ENCODE measurements around the gene PCDHA1. TPM values are rescaled to one million over a fixed set of nuclear protein-coding genes. Genes with fewer than 3 reads are reported as not detected.

The PCDHA1 gene
- total RNA-seq, 2 experiments from 2014 or later, result not detected

- POLR2A ChIA-PET, result no interaction called here
- Mint-ChIP-seq H3K27me3 (peaks cover 5% of the 10 kb centered on the region), H3K9me3 (ENCODE audit: low read depth) (peaks cover under 1% of the 10 kb centered on the region), H3K36me3 (ENCODE audit: low read depth) (no peaks in the 10 kb centered on the region), H3K27ac (no peak overlapping the region), H3K4me3 (no peak overlapping the region), H3K4me1 (no peaks in the 10 kb centered on the region)
- no peak for DNase-seq
- no peak for ATAC-seq
- intact Hi-C loops (cut with DNase I, micrococcal nuclease), result no loop called here
- CTCF ChIA-PET, result no interaction called here
Measured at GRCh38 chr5:140951636-140952035, 165.7 kb downstream of the PCDHA1 start.

GRCh38 chr5:140953234-140953633 lies 167.3 kb downstream of the PCDHA1 start:
- CTCF ChIA-PET, result no interaction called here
- Mint-ChIP-seq H3K27ac (no peak overlapping the region), H3K4me3 (no peak overlapping the region), H3K36me3 (ENCODE audit: low read depth) (no peaks in the 10 kb centered on the region), H3K4me1 (no peaks in the 10 kb centered on the region), H3K9me3 (ENCODE audit: low read depth) (no peaks in the 10 kb centered on the region), H3K27me3 (peaks cover 5% of the 10 kb centered on the region)
- POLR2A ChIA-PET, result no interaction called here
- intact Hi-C loops (cut with DNase I, micrococcal nuclease), result no loop called here
- no peak for ATAC-seq
- no peak for DNase-seq

DNA sequence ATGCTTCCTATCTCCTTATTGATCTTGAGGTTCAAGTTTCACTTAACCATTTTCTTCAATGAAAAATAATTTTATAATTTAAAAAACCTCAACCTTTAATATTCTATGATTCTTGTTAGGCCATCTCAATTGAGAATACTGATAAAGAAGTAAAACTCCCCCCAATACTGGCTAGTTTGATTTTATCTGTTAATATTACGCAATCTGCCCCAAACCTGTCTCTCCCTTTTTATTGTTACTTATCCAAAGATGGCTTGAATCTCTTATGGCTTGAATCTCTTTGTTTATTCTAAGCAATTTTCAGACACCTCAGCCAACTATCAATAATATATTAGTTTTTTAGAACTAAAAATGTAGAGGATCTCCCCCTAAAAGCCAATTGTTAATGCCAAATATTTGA lies 176.2 kb downstream of the PCDHA1 start:
- POLR2A ChIA-PET, result no interaction called here
- intact Hi-C loops (cut with DNase I, micrococcal nuclease), result no loop called here
- no peaks in the 10 kb centered on the region for H3K4me1 Mint-ChIP-seq
- DNase-seq (no peak), ATAC-seq (no peak)
- no peaks in the 10 kb centered on the region for H3K36me3 Mint-ChIP-seq (ENCODE audit: low read depth)
- CTCF ChIA-PET, result no interaction called here
- no peak overlapping the region for H3K27ac Mint-ChIP-seq
- H3K4me3 Mint-ChIP-seq, result no peak overlapping the region
- H3K27me3 Mint-ChIP-seq, result peaks cover 29% of the 10 kb centered on the region
- no peaks in the 10 kb centered on the region for H3K9me3 Mint-ChIP-seq (ENCODE audit: low read depth)

DNA sequence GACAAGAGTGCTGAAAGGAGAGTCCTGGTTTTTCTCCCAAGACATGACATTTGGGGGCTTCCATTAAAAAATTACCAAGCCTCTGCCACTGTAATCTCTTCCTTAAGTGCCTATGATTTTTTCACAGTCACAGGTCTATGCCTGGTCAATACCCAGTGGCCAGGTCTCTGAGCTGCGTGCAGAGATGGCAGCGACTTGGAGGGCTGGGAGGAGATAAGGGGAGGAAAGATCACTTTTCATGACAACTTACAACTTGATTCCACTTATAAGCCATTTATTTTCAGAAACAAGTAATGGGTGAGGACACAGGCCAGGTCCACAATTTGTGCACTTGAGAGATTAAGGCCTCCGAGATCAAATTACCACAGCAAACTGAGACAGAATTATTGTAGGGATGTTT lies 178.4 kb downstream of the PCDHA1 start:
- Mint-ChIP-seq H3K27me3 (peaks cover 38% of the 10 kb centered on the region), H3K9me3 (ENCODE audit: low read depth) (no peaks in the 10 kb centered on the region), H3K27ac (no peak overlapping the region), H3K36me3 (ENCODE audit: low read depth) (no peaks in the 10 kb centered on the region), H3K4me1 (no peaks in the 10 kb centered on the region), H3K4me3 (no peak overlapping the region)
- no peak for ATAC-seq
- intact Hi-C loops (cut with DNase I, micrococcal nuclease), result no loop called here
- no peak for DNase-seq
- ChIA-PET POLR2A (no interaction called here), CTCF (interaction anchor here (1.2 kb wide), 1 partner anchor 175 kb away, joined by 3 read pairs; no protein-coding TSS in a partner anchor)

DNA sequence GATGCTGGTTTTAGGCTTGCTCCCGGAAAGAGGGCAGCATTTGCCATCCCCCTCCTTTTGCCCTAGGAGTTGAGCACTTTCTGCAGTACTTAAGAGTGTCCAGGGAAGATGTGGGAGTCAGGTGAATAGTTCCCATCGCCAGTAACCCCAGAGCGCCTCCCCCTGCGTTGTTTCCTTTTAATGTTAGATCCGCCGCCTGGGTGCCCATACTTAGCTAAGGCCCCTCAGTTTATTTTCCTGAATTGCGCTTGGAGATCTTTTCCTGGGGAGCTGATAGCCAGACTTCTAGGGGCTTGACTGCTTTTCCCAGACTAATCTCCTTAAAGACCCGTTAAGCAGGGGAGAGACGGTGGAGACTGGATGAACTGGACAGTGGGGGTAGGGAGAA lies 180.0 kb downstream of the PCDHA1 start:
- POLR2A ChIA-PET, result no interaction called here
- no peaks in the 10 kb centered on the region for H3K4me1 Mint-ChIP-seq
- no peak overlapping the region for H3K27ac Mint-ChIP-seq
- H3K9me3 Mint-ChIP-seq (ENCODE audit: low read depth), result no peaks in the 10 kb centered on the region
- H3K36me3 Mint-ChIP-seq (ENCODE audit: low read depth), result no peaks in the 10 kb centered on the region
- CTCF ChIA-PET, result no interaction called here
- ATAC-seq, result no peak
- intact Hi-C loops (cut with DNase I, micrococcal nuclease), result no loop called here
- peaks cover 38% of the 10 kb centered on the region for H3K27me3 Mint-ChIP-seq
- peak overlapping the region; percentile 10 for H3K4me3 Mint-ChIP-seq
- DNase-seq, result no peak

DNA sequence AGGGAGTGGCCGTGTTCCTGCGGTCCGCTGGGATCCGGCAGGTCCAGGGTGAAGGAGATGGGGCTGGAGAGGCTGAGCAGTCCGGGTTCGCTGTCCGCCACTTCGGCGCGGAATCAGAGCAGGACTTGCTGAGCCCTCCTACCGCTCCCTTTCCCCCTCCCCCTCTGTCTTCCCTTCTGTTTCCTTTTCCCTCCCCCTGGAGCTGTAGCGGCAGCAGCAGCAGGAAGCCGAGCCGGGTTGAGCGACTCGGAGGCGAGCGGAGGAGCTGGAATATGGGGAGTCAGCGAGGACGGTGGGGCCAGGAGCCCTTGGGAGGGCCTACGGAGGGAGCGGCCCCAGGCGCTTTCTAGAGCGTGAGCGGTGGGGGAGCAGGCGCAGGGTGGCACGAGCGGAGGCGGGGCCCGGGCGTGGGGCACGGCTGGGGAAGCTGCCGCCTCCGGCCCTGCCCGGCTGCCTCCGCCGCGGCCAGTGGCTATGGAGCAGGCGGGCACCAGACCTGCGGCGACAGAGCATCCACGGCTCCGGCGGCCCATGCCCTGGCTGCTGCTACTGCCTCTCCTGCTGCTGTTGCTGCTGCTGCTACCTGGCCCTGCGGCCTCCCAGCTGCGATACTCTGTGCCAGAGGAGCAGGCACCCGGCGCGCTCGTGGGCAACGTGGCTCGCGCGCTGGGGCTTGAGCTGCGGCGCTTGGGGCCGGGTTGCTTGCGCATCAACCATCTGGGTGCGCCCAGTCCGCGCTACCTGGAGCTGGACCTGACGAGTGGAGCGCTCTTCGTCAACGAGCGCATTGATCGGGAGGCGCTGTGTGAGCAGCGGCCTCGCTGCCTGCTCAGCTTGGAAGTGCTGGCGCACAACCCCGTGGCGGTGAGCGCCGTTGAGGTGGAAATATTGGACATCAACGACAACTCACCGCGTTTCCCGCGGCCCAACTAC lies 180.6 kb downstream of the PCDHA1 start, which contains the start of gene PCDHAC2:
TSS of gene PCDHAC2 (plus strand) at position 184 of the 933 bp plus-strand sequence. CDS start at position 475, 291 bp downstream.
- intact Hi-C loops (cut with DNase I, micrococcal nuclease), result no loop called here
- no peaks in the 10 kb centered on the region for H3K9me3 Mint-ChIP-seq (ENCODE audit: low read depth)
- CTCF ChIA-PET, result interaction anchor here (0.7 kb wide), 1 partner anchor 62 kb away, joined by 3 read pairs; no protein-coding TSS in a partner anchor
- H3K4me3 Mint-ChIP-seq, result peak within 1 kb of the TSS; percentile 10
- peak; percentile 6 for DNase-seq
- no peak within 1 kb of the TSS for H3K27ac Mint-ChIP-seq
- H3K36me3 Mint-ChIP-seq (ENCODE audit: low read depth), result no peaks in the 10 kb centered on the region
- no peaks in the 10 kb centered on the region for H3K4me1 Mint-ChIP-seq
- peaks cover 36% of the 10 kb centered on the region for H3K27me3 Mint-ChIP-seq
- POLR2A ChIA-PET, result no interaction called here
- ATAC-seq, result no peak

- H3K27me3 Mint-ChIP-seq, result peaks cover 37% of the 10 kb centered on the region
Measured at GRCh38 chr5:140967226-140967893, 181.4 kb downstream of the PCDHA1 start.

GRCh38 chr5:140969880-140970279 lies 183.9 kb downstream of the PCDHA1 start:
- no peak for DNase-seq
- H3K4me1 Mint-ChIP-seq, result no peaks in the 10 kb centered on the region
- H3K4me3 Mint-ChIP-seq, result no peak overlapping the region
- ATAC-seq, result no peak
- intact Hi-C loops (cut with DNase I, micrococcal nuclease), result no loop called here
- H3K27ac Mint-ChIP-seq, result no peak overlapping the region
- peaks cover 30% of the 10 kb centered on the region for H3K27me3 Mint-ChIP-seq
- no peaks in the 10 kb centered on the region for H3K36me3 Mint-ChIP-seq (ENCODE audit: low read depth)
- no peaks in the 10 kb centered on the region for H3K9me3 Mint-ChIP-seq (ENCODE audit: low read depth)
- CTCF ChIA-PET, result interaction anchor here (0.8 to 1.1 kb wide), 2 partner anchors 9 to 42 kb away, joined by 3 to 4 read pairs; no protein-coding TSS in a partner anchor
- POLR2A ChIA-PET, result no interaction called here

More at GRCh38 chr5:140967226-140967893, 181.4 kb downstream of the PCDHA1 start:
- no peak for ATAC-seq
- Mint-ChIP-seq H3K36me3 (ENCODE audit: low read depth) (no peaks in the 10 kb centered on the region), H3K4me1 (no peaks in the 10 kb centered on the region), H3K4me3 (no peak overlapping the region), H3K9me3 (ENCODE audit: low read depth) (no peaks in the 10 kb centered on the region), H3K27ac (no peak overlapping the region)
- CTCF ChIA-PET, result interaction anchor here (1.6 kb wide), 1 partner anchor 12 kb away, joined by 3 read pairs; no protein-coding TSS in a partner anchor
- no peak for DNase-seq
- intact Hi-C loops (cut with DNase I, micrococcal nuclease), result no loop called here
- POLR2A ChIA-PET, result no interaction called here

DNA sequence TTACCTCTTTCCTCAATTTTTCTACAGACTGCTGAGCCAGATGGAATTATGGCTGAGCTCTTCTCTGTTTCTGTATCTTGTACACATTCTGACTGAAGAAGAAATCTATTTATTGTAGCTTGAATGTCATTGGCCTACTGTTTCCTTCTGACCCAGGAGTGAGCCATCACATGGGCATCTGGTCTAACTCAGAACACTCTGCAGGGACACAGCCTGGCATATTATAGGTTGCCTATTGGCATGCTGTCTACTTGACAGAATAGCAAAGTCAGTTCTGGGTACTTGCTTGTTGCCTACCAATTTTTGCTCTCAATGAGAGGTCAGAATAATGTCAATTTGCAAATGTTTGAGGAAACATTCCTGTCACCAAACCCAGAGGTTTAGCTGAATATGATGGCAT lies 187.6 kb downstream of the PCDHA1 start:
- DNase-seq, result no peak
- Mint-ChIP-seq H3K27ac (no peak overlapping the region), H3K9me3 (ENCODE audit: low read depth) (no peaks in the 10 kb centered on the region), H3K4me1 (no peaks in the 10 kb centered on the region), H3K4me3 (no peak overlapping the region), H3K36me3 (ENCODE audit: low read depth) (no peaks in the 10 kb centered on the region), H3K27me3 (peaks cover 17% of the 10 kb centered on the region)
- POLR2A ChIA-PET, result no interaction called here
- CTCF ChIA-PET, result no interaction called here
- no peak for ATAC-seq
- intact Hi-C loops (cut with DNase I, micrococcal nuclease), result no loop called here

DNA sequence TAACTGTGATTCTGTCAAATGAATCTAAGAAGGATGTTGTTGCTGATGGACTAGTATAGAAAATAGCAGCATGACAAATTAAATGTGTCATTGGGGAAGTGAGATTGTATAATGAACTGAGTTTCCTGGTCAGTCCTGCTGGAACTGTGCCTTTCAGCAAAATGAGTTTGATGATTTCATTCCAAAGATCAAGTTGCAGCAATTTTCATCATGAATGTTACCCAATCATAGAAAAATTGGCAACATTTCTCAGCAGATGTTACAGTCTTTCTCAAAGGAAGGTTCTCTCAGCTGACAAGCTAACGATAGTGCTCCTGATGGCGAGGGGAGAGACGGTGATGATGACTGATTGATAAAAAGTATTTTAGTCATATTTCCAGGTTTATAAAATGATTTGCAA lies 191.1 kb downstream of the PCDHA1 start:
- POLR2A ChIA-PET, result no interaction called here
- H3K27me3 Mint-ChIP-seq, result peaks cover 19% of the 10 kb centered on the region
- ATAC-seq (no peak), DNase-seq (no peak)
- no peaks in the 10 kb centered on the region for H3K9me3 Mint-ChIP-seq (ENCODE audit: low read depth)
- no peaks in the 10 kb centered on the region for H3K4me1 Mint-ChIP-seq
- CTCF ChIA-PET, result no interaction called here
- no peak overlapping the region for H3K4me3 Mint-ChIP-seq
- intact Hi-C loops (cut with DNase I, micrococcal nuclease), result no loop called here
- no peaks in the 10 kb centered on the region for H3K36me3 Mint-ChIP-seq (ENCODE audit: low read depth)
- no peak overlapping the region for H3K27ac Mint-ChIP-seq

DNA sequence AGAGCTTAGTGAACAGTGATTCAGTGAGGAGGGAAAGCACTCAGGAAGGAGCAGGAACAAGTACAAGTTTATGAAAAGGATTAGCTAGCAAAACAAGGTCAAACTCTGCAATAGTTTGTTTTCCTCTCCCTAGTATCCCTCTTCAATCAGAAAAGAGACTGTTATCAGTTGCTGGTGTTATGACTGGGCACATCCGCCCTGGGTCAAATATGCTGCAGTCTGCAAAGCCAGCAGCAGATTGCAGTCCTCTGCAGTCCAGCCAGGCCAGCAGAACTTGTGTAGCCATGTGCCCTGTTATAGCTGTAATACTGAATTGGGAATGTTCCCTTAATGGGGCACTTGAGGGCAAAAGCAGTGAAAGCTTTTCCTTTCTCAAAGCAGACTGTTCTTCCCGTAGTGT lies 192.3 kb downstream of the PCDHA1 start:
- no peak overlapping the region for H3K27ac Mint-ChIP-seq
- H3K27me3 Mint-ChIP-seq, result peaks cover 17% of the 10 kb centered on the region
- ChIA-PET CTCF (interaction anchor here (1.0 to 1.1 kb wide), 2 partner anchors 9 to 10 kb away, joined by 3 read pairs; no protein-coding TSS in a partner anchor), POLR2A (no interaction called here)
- ATAC-seq, result no peak
- no peak overlapping the region for H3K4me3 Mint-ChIP-seq
- H3K36me3 Mint-ChIP-seq (ENCODE audit: low read depth), result no peaks in the 10 kb centered on the region
- no peaks in the 10 kb centered on the region for H3K9me3 Mint-ChIP-seq (ENCODE audit: low read depth)
- DNase-seq, result no peak
- intact Hi-C loops (cut with DNase I, micrococcal nuclease), result no loop called here
- H3K4me1 Mint-ChIP-seq, result no peaks in the 10 kb centered on the region

GRCh38 chr5:140978983-140979382 lies 193.0 kb downstream of the PCDHA1 start:
- ChIA-PET POLR2A (no interaction called here), CTCF (interaction anchor here (1.0 to 1.1 kb wide), 2 partner anchors 9 to 11 kb away, joined by 3 read pairs; no protein-coding TSS in a partner anchor)
- Mint-ChIP-seq H3K27me3 (peaks cover 15% of the 10 kb centered on the region), H3K4me3 (no peak overlapping the region), H3K4me1 (no peaks in the 10 kb centered on the region), H3K27ac (no peak overlapping the region), H3K9me3 (ENCODE audit: low read depth) (no peaks in the 10 kb centered on the region), H3K36me3 (ENCODE audit: low read depth) (no peaks in the 10 kb centered on the region)
- no peak for DNase-seq
- ATAC-seq, result no peak
- intact Hi-C loops (cut with DNase I, micrococcal nuclease), result no loop called here

Data from activated CD4-positive, alpha-beta T cell treated with anti-CD3 and anti-CD28 coated beads for 36 hours (primary cell).